Panc1 (cell line): ENCODE measurements around the gene SETD2.

Experiments used
- POLR2AphosphoS5 ChIP-seq: IDR thresholded peaks from 2 replicates; pipeline ENCODE4 v1.6.1; 2012; ENCODE audit warnings: mild to moderate bottlenecking, low read depth, low read length, moderate library complexity
- SIN3A ChIP-seq: IDR thresholded peaks from 2 replicates; pipeline ENCODE4 v1.6.1; 2012; ENCODE audit warnings: low read depth, mild to moderate bottlenecking, low read length, moderate library complexity, borderline replicate concordance; ENCODE audit not compliant: insufficient read depth
- TCF7L2 ChIP-seq: IDR thresholded peaks from 2 replicates; pipeline ENCODE4 v1.6.1; 2011; ENCODE audit warnings: mild to moderate bottlenecking, low read depth, low read length, inconsistent platforms
- TF ChIP-seq, protein P1 (sequence below), 2 experiments: IDR thresholded peaks; 2 replicates each; pipeline ENCODE4 v1.6.1; 2011 to 2012; ENCODE audit warnings: low read depth in 2 of 2, control low read depth in 1 of 2, low read length in 1 of 2, mild to moderate bottlenecking in 1 of 2, moderate library complexity in 1 of 2; ENCODE audit not compliant: insufficient read depth in 1 of 2
- TF ChIP-seq, protein P2 (sequence below): fragments of 450-650 bp; IDR thresholded peaks from 2 replicates; pipeline ENCODE4 v1.5.1; 2017; ENCODE audit warnings: mild to moderate bottlenecking

DNA sequence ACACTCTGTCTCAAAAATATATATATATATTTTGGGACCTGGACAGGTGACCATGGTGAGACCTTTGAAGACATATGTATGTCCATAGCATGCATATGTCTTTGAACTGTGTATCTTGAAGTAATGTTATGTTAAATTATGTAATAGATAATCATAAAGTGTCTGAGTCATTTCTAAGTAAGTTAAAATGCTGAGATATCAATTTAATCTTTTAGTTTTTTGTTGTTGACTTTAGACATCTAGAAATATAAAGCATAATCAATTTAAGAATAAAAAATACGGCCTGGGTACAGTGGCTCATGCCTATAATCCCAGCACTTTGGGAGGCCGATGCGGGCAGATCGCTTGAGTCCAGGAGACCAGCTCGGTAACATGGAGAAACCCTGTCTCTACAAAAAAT lies 12.7 kb upstream of the SETD2 start:
- TF ChIP-seq, protein P1, sequence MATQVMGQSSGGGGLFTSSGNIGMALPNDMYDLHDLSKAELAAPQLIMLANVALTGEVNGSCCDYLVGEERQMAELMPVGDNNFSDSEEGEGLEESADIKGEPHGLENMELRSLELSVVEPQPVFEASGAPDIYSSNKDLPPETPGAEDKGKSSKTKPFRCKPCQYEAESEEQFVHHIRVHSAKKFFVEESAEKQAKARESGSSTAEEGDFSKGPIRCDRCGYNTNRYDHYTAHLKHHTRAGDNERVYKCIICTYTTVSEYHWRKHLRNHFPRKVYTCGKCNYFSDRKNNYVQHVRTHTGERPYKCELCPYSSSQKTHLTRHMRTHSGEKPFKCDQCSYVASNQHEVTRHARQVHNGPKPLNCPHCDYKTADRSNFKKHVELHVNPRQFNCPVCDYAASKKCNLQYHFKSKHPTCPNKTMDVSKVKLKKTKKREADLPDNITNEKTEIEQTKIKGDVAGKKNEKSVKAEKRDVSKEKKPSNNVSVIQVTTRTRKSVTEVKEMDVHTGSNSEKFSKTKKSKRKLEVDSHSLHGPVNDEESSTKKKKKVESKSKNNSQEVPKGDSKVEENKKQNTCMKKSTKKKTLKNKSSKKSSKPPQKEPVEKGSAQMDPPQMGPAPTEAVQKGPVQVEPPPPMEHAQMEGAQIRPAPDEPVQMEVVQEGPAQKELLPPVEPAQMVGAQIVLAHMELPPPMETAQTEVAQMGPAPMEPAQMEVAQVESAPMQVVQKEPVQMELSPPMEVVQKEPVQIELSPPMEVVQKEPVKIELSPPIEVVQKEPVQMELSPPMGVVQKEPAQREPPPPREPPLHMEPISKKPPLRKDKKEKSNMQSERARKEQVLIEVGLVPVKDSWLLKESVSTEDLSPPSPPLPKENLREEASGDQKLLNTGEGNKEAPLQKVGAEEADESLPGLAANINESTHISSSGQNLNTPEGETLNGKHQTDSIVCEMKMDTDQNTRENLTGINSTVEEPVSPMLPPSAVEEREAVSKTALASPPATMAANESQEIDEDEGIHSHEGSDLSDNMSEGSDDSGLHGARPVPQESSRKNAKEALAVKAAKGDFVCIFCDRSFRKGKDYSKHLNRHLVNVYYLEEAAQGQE (IDR thresholded peaks at IDR 0.05; ENCODE audit: insufficient read depth in 1 of 2, low read depth in 2 of 2, low read length in 1 of 2) = no peak
- TF ChIP-seq, protein P2, sequence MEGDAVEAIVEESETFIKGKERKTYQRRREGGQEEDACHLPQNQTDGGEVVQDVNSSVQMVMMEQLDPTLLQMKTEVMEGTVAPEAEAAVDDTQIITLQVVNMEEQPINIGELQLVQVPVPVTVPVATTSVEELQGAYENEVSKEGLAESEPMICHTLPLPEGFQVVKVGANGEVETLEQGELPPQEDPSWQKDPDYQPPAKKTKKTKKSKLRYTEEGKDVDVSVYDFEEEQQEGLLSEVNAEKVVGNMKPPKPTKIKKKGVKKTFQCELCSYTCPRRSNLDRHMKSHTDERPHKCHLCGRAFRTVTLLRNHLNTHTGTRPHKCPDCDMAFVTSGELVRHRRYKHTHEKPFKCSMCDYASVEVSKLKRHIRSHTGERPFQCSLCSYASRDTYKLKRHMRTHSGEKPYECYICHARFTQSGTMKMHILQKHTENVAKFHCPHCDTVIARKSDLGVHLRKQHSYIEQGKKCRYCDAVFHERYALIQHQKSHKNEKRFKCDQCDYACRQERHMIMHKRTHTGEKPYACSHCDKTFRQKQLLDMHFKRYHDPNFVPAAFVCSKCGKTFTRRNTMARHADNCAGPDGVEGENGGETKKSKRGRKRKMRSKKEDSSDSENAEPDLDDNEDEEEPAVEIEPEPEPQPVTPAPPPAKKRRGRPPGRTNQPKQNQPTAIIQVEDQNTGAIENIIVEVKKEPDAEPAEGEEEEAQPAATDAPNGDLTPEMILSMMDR = no peak
- TF ChIP-seq POLR2AphosphoS5 (no peak), TCF7L2 (no peak), SIN3A (no peak)
